ACHN (cell line): ENCODE data around the gene HDAC8.
"Not testable (repeated sequence)": the region's sequence is repeated elsewhere in the genome, so short reads cannot be mapped to it uniquely, and the experiment has no call there.

ENCODE experiments used
- DNase-seq: peaks from one replicate; pipeline ENCODE4 v3.0.0-alpha.2; 2015
- in situ Hi-C: cut with HindIII; loops from 2 replicates; pipeline ENCODE4 v1.10.0; 2017; ENCODE audit warnings: low sequenced_read_pairs, low pct_ligation_motif_present, low pct_unique_long_range_greater_than_20kb

The HDAC8 gene

GRCh38 chrX:72470532-72471223, 102.0 kb downstream of the HDAC8 start:
- in situ Hi-C loops = no loop called here
- no peak for DNase-seq

- DNase-seq = no peak
- in situ Hi-C loops = no loop called here
Measured at GRCh38 chrX:72470117-72470516, 102.5 kb downstream of the HDAC8 start.

DNA sequence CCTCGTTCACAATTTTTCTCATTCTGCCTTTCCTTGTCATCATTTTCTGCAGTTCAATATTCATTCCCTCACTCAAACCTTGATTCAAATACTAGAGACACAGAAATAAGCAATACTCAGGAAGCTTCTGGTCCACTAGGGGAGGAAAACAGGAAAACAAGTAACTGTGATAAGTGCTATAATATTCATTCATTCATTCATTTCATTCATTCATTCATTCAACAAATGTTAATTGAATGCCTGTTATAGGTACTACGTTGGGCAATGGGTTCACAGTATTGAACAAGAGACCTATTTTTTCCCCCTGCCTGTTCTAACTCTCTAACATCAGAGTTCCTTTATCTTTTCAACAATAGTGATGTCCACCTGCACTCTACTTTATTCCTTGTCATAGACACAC, 104.0 kb downstream of the HDAC8 start:
- in situ Hi-C loops = no loop called here
- no peak for DNase-seq

GRCh38 chrX:72467135-72467534, 105.5 kb downstream of the HDAC8 start:
- no peak for DNase-seq

GRCh38 chrX:72466493-72466892, 106.2 kb downstream of the HDAC8 start:
- no peak for DNase-seq
- in situ Hi-C loops = no loop called here

More at GRCh38 chrX:72467135-72467534, 105.5 kb downstream of the HDAC8 start:
- in situ Hi-C loops = no loop called here

DNA sequence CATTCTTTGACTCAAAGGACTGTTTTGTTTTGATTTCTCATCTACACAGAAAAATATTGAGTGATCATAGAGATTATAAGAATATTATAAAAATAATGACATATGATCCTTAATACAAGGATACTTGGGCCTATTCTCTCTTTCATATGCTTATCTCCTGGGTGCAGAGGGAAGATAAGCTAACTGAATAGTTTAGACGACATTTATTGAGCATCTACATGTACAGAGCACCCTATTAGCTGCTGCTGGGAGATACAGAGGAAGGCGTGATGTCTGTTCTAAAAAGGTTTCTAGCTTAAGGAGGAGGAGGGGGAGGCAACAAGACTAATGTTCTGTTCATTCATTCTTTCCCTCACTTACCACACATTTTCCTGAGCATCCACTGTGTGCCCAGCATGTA, 106.8 kb downstream of the HDAC8 start:
- in situ Hi-C loops = no loop called here
- DNase-seq = no peak

DNA sequence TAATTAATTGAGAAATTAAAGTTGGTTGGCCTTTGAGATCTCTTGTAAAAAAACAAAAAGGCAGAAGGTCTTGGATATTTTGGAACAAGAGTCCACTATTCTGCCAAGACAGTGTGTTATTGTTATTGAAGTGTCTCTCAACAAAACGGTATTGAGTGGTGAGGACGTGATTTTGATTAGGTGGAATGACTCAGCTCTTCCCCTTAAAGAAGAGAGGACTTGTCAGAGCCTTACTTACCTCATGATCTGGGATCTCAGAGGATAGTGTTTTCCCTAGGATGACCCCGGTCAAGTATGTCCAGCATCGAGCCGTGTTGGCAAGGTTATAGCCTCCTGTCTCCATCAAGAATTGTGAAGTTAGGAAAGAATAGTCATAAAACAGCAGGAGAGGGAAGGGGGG, 110.9 kb downstream of the HDAC8 start:
- in situ Hi-C loops = no loop called here
- no peak for DNase-seq

GRCh38 chrX:72461288-72461687, 111.4 kb downstream of the HDAC8 start:
- in situ Hi-C loops = no loop called here
- DNase-seq = no peak

- DNase-seq = no peak
- in situ Hi-C loops = no loop called here
Measured at GRCh38 chrX:72460715-72461114, 111.9 kb downstream of the HDAC8 start.

DNA sequence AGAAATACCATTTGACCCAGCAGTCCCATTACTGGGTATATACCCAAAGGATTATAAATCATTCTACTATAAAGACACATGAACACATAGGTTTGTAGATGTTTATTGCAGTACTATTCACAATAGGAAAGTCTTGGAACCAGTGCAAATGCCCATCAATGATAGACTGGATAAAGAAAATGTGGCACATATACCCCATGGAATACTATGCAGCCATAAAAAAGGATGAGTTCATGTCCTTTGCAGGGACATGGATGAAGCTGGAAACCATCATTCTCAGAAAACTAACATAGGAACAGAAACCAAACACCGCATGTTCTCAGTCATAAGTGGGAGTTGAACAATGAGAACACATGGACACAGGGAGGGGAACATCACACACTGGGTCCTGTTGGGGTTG, 123.6 kb downstream of the HDAC8 start:
- in situ Hi-C loops = not testable (repeated sequence)

DNA sequence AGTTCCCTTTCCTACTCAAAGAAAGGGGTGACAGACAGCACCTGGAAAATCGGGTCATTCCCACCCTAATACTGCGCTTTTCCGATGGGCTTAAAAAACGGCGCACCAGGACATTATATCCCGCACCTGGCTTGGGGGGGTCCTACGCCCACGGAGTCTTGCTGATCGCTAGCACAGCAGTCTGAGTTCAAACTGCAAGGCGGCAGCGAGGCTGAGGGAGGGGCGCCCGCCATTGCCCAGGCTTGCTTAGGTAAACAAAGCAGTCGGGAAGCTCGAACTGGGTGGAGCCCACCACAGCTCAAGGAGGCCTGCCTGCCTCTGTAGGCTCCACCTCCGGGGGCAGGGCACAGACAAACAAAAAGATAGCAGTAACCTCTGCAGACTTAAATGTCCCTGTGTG, 131.9 kb downstream of the HDAC8 start:
- in situ Hi-C loops = not testable (repeated sequence)

More for the DNA sequence above, 123.6 kb downstream of the HDAC8 start:
- not testable (repeated sequence) for DNase-seq

DNA sequence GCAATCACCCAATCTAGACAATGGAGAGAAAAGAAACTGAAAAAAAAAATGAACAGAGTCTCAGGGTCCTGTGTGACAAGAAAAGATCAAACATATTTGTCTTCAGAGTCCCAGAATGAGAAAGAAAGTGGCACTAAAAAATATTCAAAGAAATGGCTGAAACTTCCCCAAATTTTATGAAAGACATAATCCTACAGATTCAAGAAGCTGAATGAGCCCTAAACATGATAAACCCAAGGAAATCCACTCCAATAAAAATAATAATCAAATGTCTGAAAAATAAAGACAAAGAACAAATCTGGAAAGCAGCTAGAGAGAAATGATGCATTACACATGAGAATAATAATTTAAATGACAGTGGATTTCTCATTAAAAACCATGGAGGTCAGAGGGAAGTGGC, 136.6 kb downstream of the HDAC8 start:
- in situ Hi-C loops = no loop called here
- DNase-seq = no peak

More for the DNA sequence above, 131.9 kb downstream of the HDAC8 start:
- not testable (repeated sequence) for DNase-seq

DNA sequence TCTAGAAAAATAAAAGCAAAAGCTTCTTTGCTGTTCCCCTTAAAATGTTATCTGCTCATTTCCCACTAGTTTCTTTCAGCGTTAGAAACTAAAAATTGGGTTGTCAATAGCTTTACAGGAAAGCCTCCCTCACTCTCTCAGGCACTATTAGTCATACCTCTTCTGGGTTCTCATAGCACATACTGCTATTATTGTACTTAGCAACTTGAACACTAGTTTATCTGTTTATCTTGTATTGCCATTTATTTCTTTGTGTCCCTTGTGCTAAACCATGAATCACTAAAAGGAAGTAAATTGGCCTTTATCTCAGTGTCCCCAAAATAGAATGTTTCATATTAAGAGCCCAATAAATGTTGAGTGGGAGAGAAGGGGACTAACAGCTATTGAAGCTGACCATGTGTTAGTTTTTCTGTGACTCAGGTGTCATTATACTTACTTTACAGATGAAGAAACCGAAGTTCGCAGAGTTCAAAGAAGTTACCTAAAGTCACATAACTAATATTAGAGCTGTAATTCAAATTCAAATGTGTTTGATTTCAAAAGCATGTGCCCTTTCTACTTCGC, 142.2 kb downstream of the HDAC8 start:
- in situ Hi-C loops = no loop called here
- no peak for DNase-seq

GRCh38 chrX:72421797-72422196, 150.8 kb downstream of the HDAC8 start:
- in situ Hi-C loops = no loop called here
- no peak for DNase-seq

GRCh38 chrX:72409993-72410392, 162.7 kb downstream of the HDAC8 start:
- in situ Hi-C loops = no loop called here
- DNase-seq = no peak

DNA sequence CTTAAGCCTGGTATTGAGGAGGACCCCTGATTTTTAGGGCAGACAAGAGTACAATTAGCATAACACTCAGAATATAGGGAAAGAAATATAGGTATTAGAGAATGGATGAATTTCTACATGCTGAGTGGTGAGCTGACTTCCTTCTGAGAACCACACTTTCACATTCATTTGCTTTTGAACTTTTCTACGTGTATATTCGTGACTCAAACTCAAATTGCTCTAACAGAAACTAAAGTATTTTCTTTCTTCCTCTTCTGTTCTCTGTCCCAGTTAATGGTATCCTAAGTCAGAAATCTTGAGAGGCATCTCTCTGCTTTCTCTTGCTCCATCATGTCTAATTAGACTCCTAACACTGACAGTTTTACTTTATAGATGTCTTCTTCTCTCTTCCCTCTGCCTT, 163.8 kb downstream of the HDAC8 start:
- DNase-seq = no peak
- in situ Hi-C loops = no loop called here

- DNase-seq, in situ Hi-C loops: not testable (repeated sequence)
Measured at GRCh38 chrX:72405136-72405535, 167.5 kb downstream of the HDAC8 start.

DNA sequence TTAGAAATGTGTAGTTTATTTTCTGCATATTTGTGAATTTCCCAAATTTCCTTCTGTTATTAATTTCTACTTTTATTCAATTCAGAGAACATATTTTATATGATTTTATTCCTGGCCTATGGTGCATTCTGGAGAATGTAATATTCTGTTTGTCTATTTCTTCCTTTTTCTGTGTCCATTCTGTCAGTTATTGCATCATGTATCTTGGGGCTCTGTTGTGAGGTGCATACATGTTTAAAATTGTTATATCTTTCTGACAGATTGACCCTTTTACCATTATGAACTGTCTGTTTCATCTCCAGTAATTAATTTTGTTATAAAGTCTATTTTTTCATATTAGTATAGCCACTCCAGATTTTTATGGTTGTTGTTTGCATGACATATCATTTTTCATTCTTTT, 170.0 kb downstream of the HDAC8 start:
- in situ Hi-C loops = no loop called here
- no peak for DNase-seq

- DNase-seq = no peak
- in situ Hi-C loops = no loop called here
Measured at GRCh38 chrX:72399816-72400215, 172.8 kb downstream of the HDAC8 start.

DNA sequence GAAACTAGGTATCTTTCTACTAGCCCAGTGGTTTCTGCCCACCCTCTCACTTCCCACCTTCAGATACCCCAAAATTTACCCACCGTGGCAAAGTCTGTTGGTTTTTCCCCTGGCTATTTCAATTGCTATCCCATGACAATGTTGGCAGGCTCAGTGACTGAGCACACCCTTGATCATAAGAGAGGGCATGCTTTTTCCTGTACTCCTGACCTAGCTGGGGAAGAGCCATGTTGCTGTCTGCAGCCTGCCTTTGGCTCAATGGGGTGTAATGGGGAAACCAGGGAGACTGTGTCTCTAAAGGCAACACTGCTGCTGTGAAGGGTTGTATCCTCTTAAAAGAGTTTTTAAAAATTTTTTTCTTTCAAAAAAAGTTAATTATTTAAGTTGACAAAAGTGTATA, 176.5 kb downstream of the HDAC8 start:
- in situ Hi-C loops = no loop called here
- DNase-seq = no peak
